HCT116 (cell line): ENCODE data around the gene APAF1. TPM values are rescaled to one million over a fixed set of nuclear protein-coding genes. Genes with fewer than 3 reads are reported as not detected.

Source experiments
- ATAC-seq: fragments of 200-7000 bp; cut with Tn5 transposase; 2 replicates; pipeline ENCODE4 v1.9.1; 2020; ENCODE audit warnings: mild to moderate bottlenecking, moderate library complexity
- BruUV-seq: library from RNA; stranded (reverse); fragments of 400-500 nt; replicated peaks from 2 replicates; lab custom pipeline; 2021; lab: Mats Ljungman, UMichigan
- CTCF ChIA-PET: fragments of 300-600 bp; sonication (Branson Sonifier 250); formaldehyde crosslinking; loops from one replicate; lab custom pipeline; 2021; ENCODE audit warnings: antibody characterized with exemption; lab: Charles Lee
- POLR2A ChIA-PET: fragments of 300-600, 350-600 bp; sonication (Branson Sonifier 250); formaldehyde crosslinking; loops from one replicate; lab custom pipeline; 2021; ENCODE audit warnings: antibody characterized with exemption; lab: Charles Lee
- RAD21 ChIA-PET, 2 experiments: fragments of 300-600 bp; sonication (Branson Sonifier 250); formaldehyde crosslinking; loops; one replicate each; lab custom pipeline; 2023; ENCODE audit warnings: low total read pairs in 2 of 2; ENCODE audit not compliant: uncharacterized antibody in 2 of 2, unreplicated experiment in 2 of 2, low non-redundant PET in 1 of 2; lab: Charles Lee
- DNase-seq: peaks from one replicate; pipeline ENCODE4 v3.0.0-alpha.2; 2010; ENCODE audit warnings: low read depth, low spot score
- H2AFZ ChIP-seq: fragments of 200-600 bp; shearing (Covaris generic), sonication (generic); 2 replicates; pipeline ENCODE4 v1.6.1; 2017; ENCODE audit warnings: low read depth, mixed run types, mixed read lengths, antibody characterized with exemption, low read length; ENCODE audit not compliant: poor library complexity, severe bottlenecking
- H3K27ac ChIP-seq: 2 replicates; pipeline ENCODE4 v1.5.1; 2012; ENCODE audit warnings: low read depth, low read length
- H3K27me3 ChIP-seq: fragments of 200-600 bp; sonication (generic); 2 replicates; pipeline ENCODE4 v1.6.1; 2016; ENCODE audit warnings: mixed run types, low read length, mixed read lengths; ENCODE audit not compliant: insufficient read depth
- H3K36me3 ChIP-seq, 2 experiments: fragments of 200-500 bp in 1 of 2; fragments of 200-600 bp in 1 of 2; sonication (Bioruptor generic) in 1 of 2; sonication (generic) in 1 of 2; 2 replicates each; pipeline versions ENCODE4 v1.5.1 to v1.6.1; 2014 to 2016; ENCODE audit warnings: low read length in 2 of 2, inconsistent platforms in 1 of 2, mixed read lengths in 1 of 2, mixed run types in 1 of 2; ENCODE audit not compliant: insufficient read depth in 2 of 2, control insufficient read depth in 1 of 2
- H3K4me1 ChIP-seq, 2 experiments: fragments of 200-600 bp in 1 of 2; sonication (generic) in 1 of 2; 2 replicates each; pipeline versions ENCODE4 v1.5.1 to v1.6.1; 2012 to 2017; ENCODE audit warnings: low read length in 2 of 2, inconsistent platforms in 1 of 2, mild to moderate bottlenecking in 1 of 2, mixed read lengths in 1 of 2, mixed run types in 1 of 2, moderate library complexity in 1 of 2; ENCODE audit not compliant: insufficient read depth in 2 of 2, control insufficient read depth in 1 of 2
- H3K4me2 ChIP-seq: fragments of 200-600 bp; sonication (generic); 2 replicates; pipeline ENCODE4 v1.6.1; 2017; ENCODE audit warnings: mixed run types, low read length, mixed read lengths
- H3K4me3 ChIP-seq, 2 experiments: fragments of 200-600 bp in 1 of 2; sonication (generic) in 1 of 2; replicated peaks in 1 of 2; 2 replicates each; pipeline ENCODE4 v1.5.1; 2011 to 2016; ENCODE audit warnings: low read length in 2 of 2, control low read depth in 1 of 2, low read depth in 1 of 2, mild to moderate bottlenecking in 1 of 2, mixed read lengths in 1 of 2, mixed run types in 1 of 2
- H3K79me2 ChIP-seq: fragments of 200-600 bp; sonication (generic); 2 replicates; pipeline ENCODE4 v1.6.1; 2017; ENCODE audit warnings: mild to moderate bottlenecking, mixed run types, low read length, moderate library complexity, mixed read lengths; ENCODE audit not compliant: insufficient read depth
- H3K9ac ChIP-seq: fragments of 200-600 bp; sonication (generic); 2 replicates; pipeline ENCODE4 v1.6.1; 2016; ENCODE audit warnings: low read length, mixed read lengths
- H3K9me2 ChIP-seq: fragments of 200-600 bp; sonication (generic), shearing (Covaris generic); 2 replicates; pipeline ENCODE4 v1.6.1; 2017; ENCODE audit warnings: mixed run types, mild to moderate bottlenecking, moderate library complexity; ENCODE audit not compliant: insufficient read depth
- H3K9me3 ChIP-seq, 2 experiments: fragments of 200-500 bp in 1 of 2; fragments of 200-600 bp in 1 of 2; sonication (Bioruptor generic) in 1 of 2; sonication (generic) in 1 of 2; 2 replicates each; pipeline ENCODE4 v1.6.1; 2014 to 2017; ENCODE audit warnings: low read length in 2 of 2, mixed read lengths in 2 of 2, inconsistent platforms in 1 of 2, low read depth in 1 of 2, mild to moderate bottlenecking in 1 of 2, mixed run types in 1 of 2, moderate library complexity in 1 of 2; ENCODE audit not compliant: control insufficient read depth in 1 of 2, insufficient read depth in 1 of 2
- H4K20me1 ChIP-seq: fragments of 200-600 bp; sonication (generic), shearing (Covaris generic); 2 replicates; pipeline ENCODE4 v1.6.1; 2017; ENCODE audit warnings: mixed run types, mild to moderate bottlenecking, moderate library complexity; ENCODE audit not compliant: insufficient read depth
- CBX3 ChIP-seq: IDR thresholded peaks from 2 replicates; pipeline ENCODE4 v1.6.1; 2012; ENCODE audit warnings: low read depth
- EGR1 ChIP-seq: IDR thresholded peaks from 2 replicates; pipeline ENCODE4 v1.6.1; 2012; ENCODE audit warnings: low read depth
- EZH2 ChIP-seq: fragments of 200-600 bp; sonication (generic); IDR thresholded peaks from 2 replicates; pipeline ENCODE4 v1.6.1; 2017; ENCODE audit warnings: antibody characterized with exemption, mixed run types
- EZH2phosphoT487 ChIP-seq: fragments of 200-600 bp; IDR thresholded peaks from 2 replicates; pipeline ENCODE4 v1.6.1; 2018; ENCODE audit warnings: antibody characterized with exemption, borderline replicate concordance
- FOSL1 ChIP-seq: IDR thresholded peaks from 2 replicates; pipeline ENCODE4 v1.6.1; 2012; ENCODE audit warnings: low read depth
- JUND ChIP-seq: IDR thresholded peaks from 2 replicates; pipeline ENCODE4 v1.6.1; 2012
- POLR2A ChIP-seq: IDR thresholded peaks from 2 replicates; pipeline ENCODE4 v1.7.0; 2011; ENCODE audit warnings: borderline replicate concordance; ENCODE audit not compliant: insufficient read depth, insufficient read length; ENCODE audit errors: extremely low read depth
- RAD21 ChIP-seq: IDR thresholded peaks from 2 replicates; pipeline ENCODE4 v1.6.1; 2012; ENCODE audit warnings: low read depth, mild to moderate bottlenecking
- SRF ChIP-seq: IDR thresholded peaks from 2 replicates; pipeline ENCODE4 v1.6.1; 2012; ENCODE audit warnings: low read depth
- YY1 ChIP-seq: IDR thresholded peaks from 2 replicates; pipeline ENCODE4 v1.6.1; 2011; ENCODE audit warnings: low read length, low read depth, moderate library complexity, mild to moderate bottlenecking; ENCODE audit not compliant: insufficient replicate concordance; ENCODE audit errors: extremely low read depth
- ZFX ChIP-seq: fragments of 450-650 bp; IDR thresholded peaks from 2 replicates; pipeline ENCODE4 v1.6.1; 2017
- ZNF274 ChIP-seq: fragments of 200-500 bp; sonication (Bioruptor generic); IDR thresholded peaks from 2 replicates; pipeline ENCODE4 v1.6.1; 2014; ENCODE audit warnings: mild to moderate bottlenecking, low read depth, low read length, inconsistent platforms
- intact Hi-C: fragments of 100-400 bp; cut with micrococcal nuclease; formaldehyde crosslinking; loops from 2 replicates; pipeline ENCODE4 v1.10.0; 2022
- total RNA-seq: library from RNA; stranded (reverse); gene quantifications from one replicate; pipeline ENCODE4 v1.2.1, GENCODE V29; 2021; ENCODE audit not compliant: unreplicated experiment
- TF ChIP-seq, protein P1 (sequence below): IDR thresholded peaks from 2 replicates; pipeline ENCODE4 v1.6.1; 2011; ENCODE audit warnings: mild to moderate bottlenecking, low read length, moderate library complexity; ENCODE audit not compliant: insufficient replicate concordance; ENCODE audit errors: extremely low read depth
- TF ChIP-seq, protein P2 (sequence below): IDR thresholded peaks from 2 replicates; pipeline ENCODE4 v1.6.1; 2012
- TF ChIP-seq, protein P3 (sequence below): IDR thresholded peaks from 2 replicates; pipeline ENCODE4 v1.6.1; 2012; ENCODE audit warnings: low read depth

APAF1 gene
- total RNA-seq, 1 experiment from 2014 or later = 13.9 TPM

DNA sequence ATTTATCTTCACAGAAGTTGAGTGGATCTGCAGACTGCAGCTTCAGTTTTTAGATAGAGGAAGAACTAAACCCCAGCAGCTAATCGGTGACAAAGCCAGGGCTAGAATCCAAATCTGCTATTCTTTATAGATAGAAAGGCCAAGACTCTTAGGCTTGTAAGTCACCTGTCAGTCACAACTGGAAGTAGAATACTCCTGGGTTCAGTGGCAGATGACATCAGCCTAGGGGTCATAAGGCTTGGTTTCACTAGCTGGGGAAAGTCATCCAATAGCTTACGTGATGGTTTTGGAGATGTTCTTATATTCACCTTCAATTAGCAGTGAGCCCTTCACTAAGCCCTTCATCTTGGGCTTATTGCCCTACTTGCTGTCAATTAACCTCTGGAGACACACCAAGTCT, 93.4 kb downstream of the APAF1 start:
- CTCF ChIA-PET = no interaction called here
- H3K4me2 ChIP-seq = no peak overlapping the region
- H3K79me2 ChIP-seq = no peaks in the 10 kb centered on the region
- TF ChIP-seq CBX3 = no peak
- TF ChIP-seq FOSL1 = no peak
- no peak for TF ChIP-seq SRF
- no peak for TF ChIP-seq YY1
- TF ChIP-seq POLR2A = no peak
- no peak for TF ChIP-seq RAD21
- TF ChIP-seq JUND = no peak
- TF ChIP-seq EZH2 = no peak
- TF ChIP-seq, protein P1, sequence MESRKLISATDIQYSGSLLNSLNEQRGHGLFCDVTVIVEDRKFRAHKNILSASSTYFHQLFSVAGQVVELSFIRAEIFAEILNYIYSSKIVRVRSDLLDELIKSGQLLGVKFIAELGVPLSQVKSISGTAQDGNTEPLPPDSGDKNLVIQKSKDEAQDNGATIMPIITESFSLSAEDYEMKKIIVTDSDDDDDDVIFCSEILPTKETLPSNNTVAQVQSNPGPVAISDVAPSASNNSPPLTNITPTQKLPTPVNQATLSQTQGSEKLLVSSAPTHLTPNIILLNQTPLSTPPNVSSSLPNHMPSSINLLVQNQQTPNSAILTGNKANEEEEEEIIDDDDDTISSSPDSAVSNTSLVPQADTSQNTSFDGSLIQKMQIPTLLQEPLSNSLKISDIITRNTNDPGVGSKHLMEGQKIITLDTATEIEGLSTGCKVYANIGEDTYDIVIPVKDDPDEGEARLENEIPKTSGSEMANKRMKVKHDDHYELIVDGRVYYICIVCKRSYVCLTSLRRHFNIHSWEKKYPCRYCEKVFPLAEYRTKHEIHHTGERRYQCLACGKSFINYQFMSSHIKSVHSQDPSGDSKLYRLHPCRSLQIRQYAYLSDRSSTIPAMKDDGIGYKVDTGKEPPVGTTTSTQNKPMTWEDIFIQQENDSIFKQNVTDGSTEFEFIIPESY = no peak
- TF ChIP-seq, protein P2, sequence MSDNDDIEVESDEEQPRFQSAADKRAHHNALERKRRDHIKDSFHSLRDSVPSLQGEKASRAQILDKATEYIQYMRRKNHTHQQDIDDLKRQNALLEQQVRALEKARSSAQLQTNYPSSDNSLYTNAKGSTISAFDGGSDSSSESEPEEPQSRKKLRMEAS = no peak
- TF ChIP-seq EGR1 = no peak
- no peak for TF ChIP-seq ZNF274
- TF ChIP-seq, protein P3, sequence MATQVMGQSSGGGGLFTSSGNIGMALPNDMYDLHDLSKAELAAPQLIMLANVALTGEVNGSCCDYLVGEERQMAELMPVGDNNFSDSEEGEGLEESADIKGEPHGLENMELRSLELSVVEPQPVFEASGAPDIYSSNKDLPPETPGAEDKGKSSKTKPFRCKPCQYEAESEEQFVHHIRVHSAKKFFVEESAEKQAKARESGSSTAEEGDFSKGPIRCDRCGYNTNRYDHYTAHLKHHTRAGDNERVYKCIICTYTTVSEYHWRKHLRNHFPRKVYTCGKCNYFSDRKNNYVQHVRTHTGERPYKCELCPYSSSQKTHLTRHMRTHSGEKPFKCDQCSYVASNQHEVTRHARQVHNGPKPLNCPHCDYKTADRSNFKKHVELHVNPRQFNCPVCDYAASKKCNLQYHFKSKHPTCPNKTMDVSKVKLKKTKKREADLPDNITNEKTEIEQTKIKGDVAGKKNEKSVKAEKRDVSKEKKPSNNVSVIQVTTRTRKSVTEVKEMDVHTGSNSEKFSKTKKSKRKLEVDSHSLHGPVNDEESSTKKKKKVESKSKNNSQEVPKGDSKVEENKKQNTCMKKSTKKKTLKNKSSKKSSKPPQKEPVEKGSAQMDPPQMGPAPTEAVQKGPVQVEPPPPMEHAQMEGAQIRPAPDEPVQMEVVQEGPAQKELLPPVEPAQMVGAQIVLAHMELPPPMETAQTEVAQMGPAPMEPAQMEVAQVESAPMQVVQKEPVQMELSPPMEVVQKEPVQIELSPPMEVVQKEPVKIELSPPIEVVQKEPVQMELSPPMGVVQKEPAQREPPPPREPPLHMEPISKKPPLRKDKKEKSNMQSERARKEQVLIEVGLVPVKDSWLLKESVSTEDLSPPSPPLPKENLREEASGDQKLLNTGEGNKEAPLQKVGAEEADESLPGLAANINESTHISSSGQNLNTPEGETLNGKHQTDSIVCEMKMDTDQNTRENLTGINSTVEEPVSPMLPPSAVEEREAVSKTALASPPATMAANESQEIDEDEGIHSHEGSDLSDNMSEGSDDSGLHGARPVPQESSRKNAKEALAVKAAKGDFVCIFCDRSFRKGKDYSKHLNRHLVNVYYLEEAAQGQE = no peak
- TF ChIP-seq ZFX = no peak
- TF ChIP-seq EZH2phosphoT487 = no peak
- no peaks in the 10 kb centered on the region for H4K20me1 ChIP-seq
- no peak overlapping the region for H2AFZ ChIP-seq
- POLR2A ChIA-PET = no interaction called here
- H3K27me3 ChIP-seq = peaks cover 19% of the 10 kb centered on the region; the same call in 1 of the 2 replicates
- H3K27ac ChIP-seq = no peak overlapping the region
- no peaks in the 10 kb centered on the region for H3K4me1 ChIP-seq
- H3K9ac ChIP-seq = no peak overlapping the region
- intact Hi-C loops = no loop called here
- ATAC-seq (no peak), DNase-seq (no peak)
- RAD21 ChIA-PET = no interaction called here
- H3K36me3 ChIP-seq = peaks cover 0 to 4% of the 10 kb centered on the region in 2 experiments; a peak in 2 of 4 replicates
- no peaks in the 10 kb centered on the region for H3K9me2 ChIP-seq
- no peak overlapping the region for H3K4me3 ChIP-seq
- no TSS peak for BruUV-seq
- H3K9me3 ChIP-seq = no peaks in the 10 kb centered on the region
